GDM1 (cell line): ENCODE measurements around the gene SEC61A2.
A peak's percentile ranks its signal among the peaks of the same experiment; 100 is the strongest.
"Not testable (repeated sequence)": the region's sequence is repeated elsewhere in the genome, so short reads cannot be mapped to it uniquely, and the experiment has no call there.

Experiments
- DNase-seq: peaks from one replicate; lab custom pipeline; 2025; lab: John Stamatoyannopoulos, UW

The SEC61A2 gene

GRCh38 chr10:12129222-12130111 lies at the start of gene SEC61A2:
Gene SEC61A2, plus strand, starts transcription at chr10:12129677. Its CDS starts 111 bp downstream, at chr10:12129788.
- peak; percentile 93 for DNase-seq

- DNase-seq, result no peak
Observed at GRCh38 chr10:12081470-12081869, 48.0 kb upstream of the SEC61A2 start.

GRCh38 chr10:12081879-12082557 lies 47.5 kb upstream of the SEC61A2 start:
- no peak for DNase-seq

- no peak for DNase-seq
Observed at GRCh38 chr10:12088919-12089318, 40.6 kb upstream of the SEC61A2 start.

GRCh38 chr10:12091421-12091820 lies 38.1 kb upstream of the SEC61A2 start:
- DNase-seq, result no peak

GRCh38 chr10:12097361-12097760 lies 32.1 kb upstream of the SEC61A2 start:
- DNase-seq, result not testable (repeated sequence)

- no peak for DNase-seq
Observed at GRCh38 chr10:12097791-12098190, 31.7 kb upstream of the SEC61A2 start.

GRCh38 chr10:12098966-12099365 lies 30.5 kb upstream of the SEC61A2 start:
- DNase-seq, result no peak

GRCh38 chr10:12103802-12104201 lies 25.7 kb upstream of the SEC61A2 start:
- no peak for DNase-seq

GRCh38 chr10:12107781-12108180 lies 21.7 kb upstream of the SEC61A2 start:
- DNase-seq, result no peak

GRCh38 chr10:12109286-12109685 lies 20.2 kb upstream of the SEC61A2 start:
- no peak for DNase-seq

GRCh38 chr10:12111528-12111927 lies 17.9 kb upstream of the SEC61A2 start:
- no peak for DNase-seq

GRCh38 chr10:12113627-12114026 lies 15.8 kb upstream of the SEC61A2 start:
- DNase-seq, result no peak

GRCh38 chr10:12121673-12122072 lies 7.8 kb upstream of the SEC61A2 start:
- DNase-seq, result no peak

- peak; percentile 36 for DNase-seq
Observed at GRCh38 chr10:12130237-12130872, 878 bp downstream of the SEC61A2 start.

- no peak for DNase-seq
Observed at GRCh38 chr10:12135631-12136030, 6.2 kb downstream of the SEC61A2 start.

GRCh38 chr10:12140038-12140437 lies 10.6 kb downstream of the SEC61A2 start:
- DNase-seq, result no peak

GRCh38 chr10:12144538-12144937 lies 15.1 kb downstream of the SEC61A2 start:
- DNase-seq, result no peak

- DNase-seq, result no peak
Observed at GRCh38 chr10:12150163-12150562, 20.7 kb downstream of the SEC61A2 start.

GRCh38 chr10:12154516-12154915 lies 25.0 kb downstream of the SEC61A2 start:
- DNase-seq, result no peak

- no peak for DNase-seq
Observed at GRCh38 chr10:12156367-12157123, 27.1 kb downstream of the SEC61A2 start.

- DNase-seq, result no peak
Observed at GRCh38 chr10:12158111-12158510, 28.6 kb downstream of the SEC61A2 start.
